Mesenchymal stem cell (in vitro differentiated cells and primary cell): ENCODE data around the gene NRDE2.

Experiments
- DNase-seq: peaks from one replicate; pipeline ENCODE4 v3.0.0-alpha.2; 2013
- H2AFZ ChIP-seq: one replicate; pipeline ENCODE4 v1.6.1; 2013; ENCODE audit warnings: low read depth, mild to moderate bottlenecking, control low read depth, inconsistent platforms, low read length, moderate library complexity
- H2AK5ac ChIP-seq: 2 replicates; pipeline ENCODE4 v1.6.1; 2013; ENCODE audit warnings: low read length, moderate library complexity, mild to moderate bottlenecking, inconsistent platforms; ENCODE audit not compliant: severe bottlenecking
- H2BK120ac ChIP-seq: one replicate; pipeline ENCODE4 v1.6.1; 2013; ENCODE audit warnings: low read depth, mild to moderate bottlenecking, inconsistent platforms, low read length, moderate library complexity
- H2BK12ac ChIP-seq, 2 experiments: one replicate each; pipeline ENCODE4 v1.6.1; 2013; ENCODE audit warnings: inconsistent platforms in 2 of 2, low read length in 2 of 2, mild to moderate bottlenecking in 2 of 2, moderate library complexity in 2 of 2, control low read depth in 1 of 2
- H2BK15ac ChIP-seq: one replicate; pipeline ENCODE4 v1.6.1; 2013; ENCODE audit warnings: mild to moderate bottlenecking, low read depth, inconsistent platforms; ENCODE audit not compliant: poor library complexity, severe bottlenecking
- H2BK5ac ChIP-seq: 2 replicates; pipeline ENCODE4 v1.6.1; 2013; ENCODE audit warnings: low read depth, mild to moderate bottlenecking, low read length, control low read depth, inconsistent platforms; ENCODE audit not compliant: poor library complexity, severe bottlenecking
- H3K14ac ChIP-seq, 2 experiments: one replicate each; pipeline ENCODE4 v1.6.1; 2013; ENCODE audit warnings: inconsistent platforms in 2 of 2, low read length in 2 of 2, control low read depth in 1 of 2, mild to moderate bottlenecking in 1 of 2, moderate library complexity in 1 of 2
- H3K18ac ChIP-seq, 2 experiments: one replicate each; pipeline ENCODE4 v1.6.1; 2013; ENCODE audit warnings: inconsistent platforms in 2 of 2, low read length in 2 of 2, control low read depth in 1 of 2, low read depth in 1 of 2, mild to moderate bottlenecking in 1 of 2
- H3K23ac ChIP-seq, 2 experiments: one replicate each; pipeline ENCODE4 v1.6.1; 2013; ENCODE audit warnings: inconsistent platforms in 2 of 2, low read length in 2 of 2, mild to moderate bottlenecking in 2 of 2, moderate library complexity in 2 of 2, control low read depth in 1 of 2
- H3K27ac ChIP-seq: 2 replicates; pipeline ENCODE4 v1.5.1; 2013; ENCODE audit warnings: mild to moderate bottlenecking, moderate library complexity, low read length, control low read depth, inconsistent platforms; ENCODE audit not compliant: poor library complexity, severe bottlenecking
- H3K27me3 ChIP-seq, 2 experiments: 2 replicates each; pipeline versions ENCODE4 v1.6.1 to v1.7.0; 2013; ENCODE audit warnings: low read length in 2 of 2, mild to moderate bottlenecking in 2 of 2, moderate library complexity in 2 of 2, control low read depth in 1 of 2, inconsistent platforms in 1 of 2; ENCODE audit not compliant: control insufficient read depth in 1 of 2, insufficient read depth in 1 of 2
- H3K36me3 ChIP-seq, 2 experiments: 2 replicates each; pipeline versions ENCODE4 v1.6.1 to v1.7.0; 2013; ENCODE audit warnings: low read length in 2 of 2, control low read depth in 1 of 2, inconsistent platforms in 1 of 2, low read depth in 1 of 2, mild to moderate bottlenecking in 1 of 2; ENCODE audit not compliant: insufficient read depth in 2 of 2, control insufficient read depth in 1 of 2
- H3K4ac ChIP-seq, 2 experiments: one replicate each; pipeline ENCODE4 v1.6.1; 2013; ENCODE audit warnings: inconsistent platforms in 2 of 2, low read length in 2 of 2, mild to moderate bottlenecking in 2 of 2, moderate library complexity in 2 of 2, control low read depth in 1 of 2, low read depth in 1 of 2
- H3K4me1 ChIP-seq: 2 replicates; pipeline ENCODE4 v1.6.1; 2013; ENCODE audit warnings: low read depth, low read length, control low read depth; ENCODE audit not compliant: control insufficient read depth, insufficient read depth
- H3K4me2 ChIP-seq: 2 replicates; pipeline ENCODE4 v1.6.1; 2013; ENCODE audit warnings: low read length, mild to moderate bottlenecking, inconsistent platforms; ENCODE audit not compliant: poor library complexity, severe bottlenecking
- H3K4me3 ChIP-seq, 2 experiments: 2 replicates each; pipeline versions ENCODE4 v1.5.1 to v1.7.0; 2013; ENCODE audit warnings: low read length in 2 of 2, mild to moderate bottlenecking in 2 of 2, control low read depth in 1 of 2, low read depth in 1 of 2; ENCODE audit not compliant: insufficient read depth in 1 of 2
- H3K79me1 ChIP-seq: replicated peaks from 2 replicates; pipeline ENCODE4 v1.6.1; 2013; ENCODE audit warnings: mild to moderate bottlenecking, control low read depth, low read length, inconsistent platforms; ENCODE audit not compliant: poor library complexity, severe bottlenecking
- H3K9ac ChIP-seq: 2 replicates; pipeline ENCODE4 v1.7.0; 2013; ENCODE audit warnings: mild to moderate bottlenecking, low read length, moderate library complexity
- H3K9me3 ChIP-seq: 2 replicates; pipeline ENCODE4 v1.7.0; 2013; ENCODE audit warnings: mild to moderate bottlenecking, low read length; ENCODE audit not compliant: control insufficient read depth
- H4K8ac ChIP-seq: one replicate; pipeline ENCODE4 v1.6.1; 2013; ENCODE audit warnings: inconsistent platforms, mild to moderate bottlenecking, low read length, moderate library complexity
- H4K91ac ChIP-seq: one replicate; pipeline ENCODE4 v1.6.1; 2013; ENCODE audit warnings: mild to moderate bottlenecking, low read length, inconsistent platforms
- WGBS: methylation state at CpG from one replicate; pipeline ENCODE4 v1.1.7; 2013; ENCODE audit warnings: mixed read lengths; 5-methylcytosine and 5-hydroxymethylcytosine counted together

NRDE2 gene

DNA sequence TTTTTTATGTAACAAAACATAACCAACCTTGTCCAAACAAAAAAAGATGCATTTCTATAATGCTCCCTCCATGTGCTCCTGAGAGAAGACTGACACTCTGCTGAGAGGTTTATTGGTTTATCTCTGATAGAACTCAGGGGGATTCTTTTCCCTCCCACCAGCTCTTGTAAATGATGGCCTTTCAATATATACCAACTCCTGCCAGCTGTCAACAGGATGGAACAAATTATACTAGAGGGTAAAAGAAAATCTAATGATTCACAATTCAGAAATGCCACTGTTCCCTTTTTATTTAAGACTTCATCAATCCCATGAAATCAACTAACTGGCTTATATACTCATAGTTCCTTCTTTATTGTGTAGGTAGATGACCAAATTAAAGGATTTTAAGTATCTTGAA, 50.0 kb downstream of the NRDE2 start:
- H3K4me3 ChIP-seq, result no peak overlapping the region
- no peak overlapping the region for H2BK5ac ChIP-seq
- H3K23ac ChIP-seq, result no peak overlapping the region
- H3K79me1 ChIP-seq, result peaks cover 16% of the 10 kb centered on the region
- H3K36me3 ChIP-seq, result peaks cover 42 to 53% of the 10 kb centered on the region in 2 experiments
- H4K8ac ChIP-seq, result no peak overlapping the region
- peaks cover 8% of the 10 kb centered on the region for H3K4me1 ChIP-seq
- no peak overlapping the region for H2BK12ac ChIP-seq
- no peak overlapping the region for H3K4me2 ChIP-seq
- H3K14ac ChIP-seq, result no peak overlapping the region
- DNase-seq, result no peak
- H2BK120ac ChIP-seq, result no peak overlapping the region
- H2AFZ ChIP-seq, result no peak overlapping the region
- H2BK15ac ChIP-seq, result no peak overlapping the region
- no peaks in the 10 kb centered on the region for H3K9me3 ChIP-seq
- no peaks in the 10 kb centered on the region for H3K27me3 ChIP-seq
- H3K18ac ChIP-seq, result no peak overlapping the region
- H3K4ac ChIP-seq, result no peak overlapping the region
- H2AK5ac ChIP-seq, result no peak overlapping the region
- no peak overlapping the region for H4K91ac ChIP-seq
- peak overlapping the region; percentile 55 for H3K9ac ChIP-seq
- H3K27ac ChIP-seq, result peak overlapping the region; percentile 34

DNA sequence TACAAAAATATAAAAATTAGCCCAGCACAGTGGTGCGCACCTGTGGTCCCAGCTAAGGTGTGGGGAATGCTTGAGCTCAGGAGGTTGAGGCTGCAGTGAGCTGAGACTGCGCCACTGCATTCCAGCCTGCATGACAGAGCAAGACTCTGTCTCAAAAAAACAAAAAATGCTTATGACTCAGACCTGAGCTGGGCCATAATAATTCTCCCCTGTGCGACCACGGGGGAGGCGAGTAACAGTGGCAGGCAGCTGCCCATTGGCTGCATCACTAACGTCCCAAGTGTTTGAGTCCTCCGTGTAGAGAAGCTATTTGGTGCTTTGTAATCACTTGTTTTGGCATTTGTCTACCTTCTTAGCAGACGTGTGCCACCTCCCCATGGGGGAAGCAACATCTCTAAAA, 50.5 kb downstream of the NRDE2 start:
- Histone ChIP-seq H3K9me3 (no peaks in the 10 kb centered on the region), H2AK5ac (no peak overlapping the region), H4K8ac (no peak overlapping the region), H2BK120ac (no peak overlapping the region), H3K27me3 (no peaks in the 10 kb centered on the region), H3K4me2 (peak overlapping the region; percentile 4), H3K27ac (peak overlapping the region; percentile 26), H3K23ac (no peak overlapping the region), H2BK5ac (no peak overlapping the region), H2BK15ac (no peak overlapping the region), H3K9ac (peak overlapping the region; percentile 55), H2BK12ac (no peak overlapping the region), H3K36me3 (peaks cover 39 to 49% of the 10 kb centered on the region in 2 experiments), H4K91ac (no peak overlapping the region), H3K4ac (no peak overlapping the region), H3K4me1 (peaks cover 11% of the 10 kb centered on the region), H2AFZ (no peak overlapping the region), H3K18ac (no peak overlapping the region), H3K4me3 (no peak overlapping the region), H3K79me1 (peaks cover 12% of the 10 kb centered on the region), H3K14ac (no peak overlapping the region)
- WGBS, result 28% methylated on average over 7 of the region's 8 CpGs
- DNase-seq, result peak; percentile 70

- H2BK12ac ChIP-seq, result no peak overlapping the region
- 97% methylated on average over 7 of the region's 7 CpGs for WGBS
- no peak overlapping the region for H2AFZ ChIP-seq
- no peaks in the 10 kb centered on the region for H3K9me3 ChIP-seq
- H2AK5ac ChIP-seq, result no peak overlapping the region
- H2BK5ac ChIP-seq, result no peak overlapping the region
- no peak for DNase-seq
- no peak overlapping the region for H3K14ac ChIP-seq
- peaks cover 18% of the 10 kb centered on the region for H3K4me1 ChIP-seq
- H3K9ac ChIP-seq, result no peak overlapping the region
- no peak overlapping the region for H2BK120ac ChIP-seq
- no peak overlapping the region for H2BK15ac ChIP-seq
- no peak overlapping the region for H3K4me3 ChIP-seq
- peaks cover 12% of the 10 kb centered on the region for H3K79me1 ChIP-seq
- H3K23ac ChIP-seq, result no peak overlapping the region
- no peak overlapping the region for H3K4me2 ChIP-seq
- H3K36me3 ChIP-seq, result peaks cover 34 to 41% of the 10 kb centered on the region in 2 experiments
- H3K18ac ChIP-seq, result no peak overlapping the region
- no peak overlapping the region for H3K4ac ChIP-seq
- H3K27me3 ChIP-seq, result no peaks in the 10 kb centered on the region
- no peak overlapping the region for H4K91ac ChIP-seq
- H4K8ac ChIP-seq, result no peak overlapping the region
- no peak overlapping the region for H3K27ac ChIP-seq
These were observed 51.6 kb downstream of the NRDE2 start for GRCh38 chr14:90280096-90280495.

- no peak for DNase-seq
- WGBS, result 93% methylated on average over 33 of the region's 35 CpGs
- Histone ChIP-seq H3K9ac (no peak overlapping the region), H2BK12ac (no peak overlapping the region), H4K91ac (no peak overlapping the region), H3K23ac (no peak overlapping the region), H2BK5ac (no peak overlapping the region), H2BK120ac (no peak overlapping the region), H3K27me3 (no peaks in the 10 kb centered on the region), H3K79me1 (peaks cover 10% of the 10 kb centered on the region), H3K4me3 (no peak overlapping the region), H2BK15ac (no peak overlapping the region), H3K18ac (no peak overlapping the region), H3K4ac (no peak overlapping the region), H3K27ac (no peak overlapping the region), H3K4me2 (no peak overlapping the region), H3K36me3 (peaks cover 46% of the 10 kb centered on the region in 2 experiments), H2AK5ac (no peak overlapping the region), H2AFZ (no peak overlapping the region), H3K4me1 (peaks cover 19% of the 10 kb centered on the region), H3K9me3 (no peaks in the 10 kb centered on the region), H3K14ac (no peak overlapping the region), H4K8ac (no peak overlapping the region)
These were observed 53.3 kb downstream of the NRDE2 start for GRCh38 chr14:90278199-90279175.
